ENCODE measurements around the gene MYO5C.
"Not testable (repeated sequence)": the region's sequence is repeated elsewhere in the genome, so short reads cannot be mapped to it uniquely, and the experiment has no call there.

MYO5C gene

DNA sequence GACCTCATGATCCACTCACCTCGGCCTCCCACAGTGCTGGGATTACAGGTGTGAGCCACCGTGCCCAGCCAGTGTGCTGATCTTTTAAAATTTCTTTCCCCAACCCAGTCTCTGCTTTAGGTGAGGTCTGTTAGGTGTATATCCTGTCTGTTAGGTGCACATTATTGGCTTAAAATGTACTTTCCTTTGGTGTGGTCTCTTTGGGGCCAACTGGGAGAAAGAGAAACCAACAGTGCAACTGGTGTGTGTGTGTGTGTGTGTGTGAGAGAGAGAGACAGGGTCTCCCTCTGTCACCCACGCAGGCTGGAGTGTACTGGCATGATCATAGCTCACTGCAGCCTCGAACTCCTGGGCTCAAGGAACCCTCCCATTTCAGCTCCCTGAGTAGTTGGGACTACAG is 54.1 kb downstream of the MYO5C start:
- no peak for DNase-seq

DNA sequence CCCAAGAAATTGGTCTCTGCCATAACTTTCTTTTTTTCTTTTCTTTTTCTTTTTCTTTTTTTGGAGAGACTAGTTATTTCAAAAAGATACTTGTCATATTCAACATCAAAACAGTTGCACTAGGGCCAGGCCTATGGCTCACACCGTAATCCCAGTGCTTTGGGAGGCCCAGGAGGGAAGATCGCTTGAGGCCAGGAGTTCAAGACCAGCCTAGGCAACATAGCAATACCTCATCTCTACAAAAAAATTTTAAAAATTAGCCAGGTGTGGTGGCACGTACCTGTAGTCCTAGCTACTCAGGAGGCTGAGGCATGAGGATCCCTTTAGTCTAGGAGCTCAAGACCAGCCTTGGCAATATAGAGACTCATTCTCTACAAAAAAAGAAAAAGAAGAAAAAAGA is 55.4 kb downstream of the MYO5C start:
- no peak for DNase-seq

DNA sequence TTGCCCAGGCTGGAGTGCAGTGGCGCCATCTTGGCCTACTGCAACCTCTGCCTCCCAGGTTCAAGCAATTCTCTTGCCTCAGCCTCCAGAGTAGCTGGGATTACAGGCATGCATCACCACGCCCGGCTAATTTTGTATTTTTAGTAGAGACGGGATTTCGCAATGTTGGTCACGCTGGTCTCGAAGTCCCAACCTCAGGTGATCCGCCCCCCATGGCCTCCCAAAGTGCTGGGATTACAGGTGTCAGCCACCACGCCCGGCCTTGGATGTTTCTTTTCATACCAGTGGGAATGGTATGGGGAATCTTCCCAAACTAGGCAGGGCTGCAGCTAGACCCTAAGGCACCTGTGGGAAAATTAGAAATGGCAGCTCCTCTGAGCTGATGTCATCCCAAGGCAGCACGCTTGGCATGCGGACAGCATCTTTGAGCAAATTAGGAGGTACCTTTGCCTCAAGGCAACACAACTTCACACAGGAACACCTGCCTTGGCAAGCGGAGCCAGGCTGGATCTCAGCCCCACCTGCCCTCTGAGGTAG is 56.5 kb downstream of the MYO5C start:
- not testable (repeated sequence) for DNase-seq

DNA sequence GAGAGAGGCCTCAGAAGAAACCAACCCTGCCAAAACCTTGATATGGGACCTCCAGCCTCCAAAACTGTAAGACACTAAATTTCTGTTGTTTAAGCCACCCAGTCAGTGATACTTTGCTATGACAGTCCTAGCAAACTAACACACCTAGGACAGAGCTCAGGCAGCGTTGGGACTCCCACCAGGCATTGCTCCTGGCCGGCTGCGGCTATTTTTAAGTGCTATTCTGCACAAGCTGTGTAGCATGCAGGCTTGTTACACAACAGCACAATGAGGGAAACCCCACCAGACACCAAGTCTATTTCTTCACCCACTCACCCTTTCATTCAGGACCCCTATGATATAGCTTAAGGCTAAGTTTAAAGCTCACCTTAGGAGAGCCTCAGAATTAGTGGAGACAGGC is 57.5 kb downstream of the MYO5C start:
- DNase-seq, result no peak

DNA sequence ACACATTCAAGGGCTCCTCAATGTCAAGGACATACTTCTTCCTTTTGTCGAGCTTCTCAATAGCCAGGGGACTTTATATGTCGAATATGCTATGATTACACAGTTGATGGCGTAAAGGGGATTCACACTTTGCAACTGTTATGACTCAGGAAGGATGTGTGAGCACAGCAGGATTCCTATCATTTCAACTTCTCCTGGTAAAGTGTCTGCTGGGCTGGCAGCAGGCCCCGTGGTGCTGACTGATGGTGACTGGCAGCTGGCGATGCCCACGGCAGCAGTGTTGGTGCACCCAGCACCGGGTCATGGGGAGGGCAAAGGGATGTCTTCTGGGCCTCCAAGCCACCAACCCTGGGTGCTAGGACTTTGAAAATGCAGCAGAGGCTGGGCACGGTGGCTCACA is 59.6 kb downstream of the MYO5C start:
- DNase-seq, result no peak

DNA sequence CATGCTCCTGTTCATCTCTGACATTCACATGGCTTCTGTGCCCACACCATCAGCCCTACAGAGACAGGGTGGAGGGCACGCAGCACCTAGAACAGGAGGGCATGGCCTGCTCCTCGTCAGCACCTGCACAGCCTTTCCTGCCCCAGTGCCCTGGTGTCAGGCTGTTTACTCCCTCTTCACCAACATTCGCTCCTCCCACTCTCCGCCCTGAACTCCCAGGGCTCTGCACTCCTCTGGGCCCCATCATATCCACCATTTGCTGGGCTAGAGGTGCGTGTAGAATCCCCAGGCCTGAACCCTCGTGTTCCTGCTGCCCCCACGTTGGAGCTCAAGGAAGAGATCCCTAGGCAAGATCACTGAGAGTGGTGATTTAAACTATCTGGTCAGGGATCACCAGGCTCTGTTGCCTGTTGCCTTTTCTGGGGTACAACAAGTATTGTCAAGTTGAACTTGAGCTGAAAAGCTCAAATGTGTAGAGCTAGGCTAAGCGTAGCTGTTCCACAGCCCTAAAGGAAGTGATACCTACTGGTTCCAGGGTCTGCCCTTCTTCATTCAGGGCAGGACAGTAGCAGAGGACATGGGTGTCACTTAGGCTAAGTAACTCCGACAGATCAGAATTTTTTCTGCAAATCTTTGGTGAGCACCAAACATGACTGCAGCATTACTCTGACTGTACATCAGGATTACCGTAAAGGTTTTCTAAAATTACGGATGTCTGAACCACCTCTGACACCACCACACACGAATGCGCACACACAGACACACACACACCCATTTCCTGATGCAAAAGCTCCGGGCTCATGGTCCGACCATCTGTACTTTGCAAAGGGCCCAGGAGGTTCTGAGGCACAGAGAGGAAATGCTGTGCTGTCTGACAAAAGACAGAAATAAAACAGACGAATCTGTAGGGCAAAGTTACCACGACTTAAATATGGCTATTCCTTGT is 60.7 kb downstream of the MYO5C start:
- peak; percentile 63 for DNase-seq

DNA sequence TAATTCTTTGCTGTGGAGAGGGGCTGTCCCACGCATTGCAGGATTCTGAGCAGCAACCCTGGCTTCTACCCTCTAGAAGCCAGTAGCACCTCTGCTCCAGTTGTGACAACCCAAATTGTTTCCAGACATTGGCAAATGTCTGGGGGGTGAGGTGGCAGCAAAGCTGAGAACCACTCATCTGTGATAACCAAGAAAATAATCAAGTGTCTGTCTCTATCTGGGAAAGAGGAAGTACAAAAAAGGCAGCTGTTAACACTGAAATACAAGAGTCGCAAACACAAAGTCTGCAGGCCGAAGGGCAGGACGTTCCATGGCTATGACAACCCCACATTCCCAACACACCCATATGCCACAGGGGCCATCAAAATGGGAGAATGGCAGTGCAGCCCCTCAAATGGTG is 62.2 kb downstream of the MYO5C start:
- DNase-seq, result no peak

DNA sequence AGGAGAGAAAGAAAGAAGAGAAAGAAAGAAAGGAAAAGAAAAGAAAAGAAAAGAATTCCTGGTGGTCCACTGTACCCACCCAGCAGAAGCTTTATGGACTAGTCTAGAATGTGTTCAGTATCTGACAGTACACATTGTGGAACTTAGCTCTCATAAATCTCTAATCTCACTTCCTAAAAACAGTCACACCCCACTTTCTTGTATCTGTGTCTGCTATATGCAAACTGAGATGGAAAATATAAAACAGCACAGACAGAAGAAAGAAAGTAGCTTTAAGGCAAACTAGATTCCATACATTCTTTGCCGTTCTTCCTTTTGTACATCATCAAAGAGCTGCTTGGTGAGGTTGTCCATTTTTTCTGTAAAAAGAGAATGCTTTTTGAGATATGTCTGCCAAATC is 63.3 kb downstream of the MYO5C start:
- no peak for DNase-seq

DNA sequence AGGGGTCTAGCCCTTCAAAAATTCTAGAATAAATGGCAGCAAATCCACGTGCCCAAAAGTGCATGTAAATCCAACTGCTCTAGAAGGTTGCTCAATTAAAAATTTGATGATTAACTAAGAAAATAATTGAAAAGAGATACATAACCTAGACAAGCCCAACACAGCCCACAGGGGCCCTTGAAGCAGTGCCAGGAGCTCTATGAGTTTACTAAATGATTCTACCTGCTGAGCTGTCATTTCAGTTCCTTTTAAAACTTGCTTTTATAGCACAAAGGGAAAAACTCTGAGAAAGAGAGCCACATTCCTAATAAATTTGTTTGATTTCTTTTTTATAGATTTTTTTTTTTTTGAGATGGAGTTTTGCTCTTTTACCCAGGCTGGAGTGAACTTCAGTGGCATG is 65.5 kb downstream of the MYO5C start:
- no peak for DNase-seq

DNA sequence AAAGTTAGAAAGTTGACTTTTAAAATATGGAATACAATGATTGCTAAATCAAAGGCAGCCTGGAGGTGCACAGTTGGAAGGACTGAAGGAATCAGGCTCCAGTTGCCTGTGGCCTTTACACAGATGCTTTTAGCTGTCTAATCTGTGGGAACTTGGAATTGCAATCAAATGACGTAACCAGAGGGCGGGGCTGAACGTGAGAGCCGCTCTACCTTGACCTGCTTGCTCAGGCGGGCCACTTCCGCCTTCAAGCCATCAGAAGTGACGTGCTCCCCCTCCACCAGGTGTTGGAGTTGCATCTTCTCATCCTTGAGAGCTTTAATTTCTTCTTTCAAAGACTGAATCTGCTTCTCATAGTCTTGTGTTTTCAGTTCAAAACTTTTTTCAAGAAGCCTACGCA is 66.7 kb downstream of the MYO5C start:
- no peak for DNase-seq

DNA sequence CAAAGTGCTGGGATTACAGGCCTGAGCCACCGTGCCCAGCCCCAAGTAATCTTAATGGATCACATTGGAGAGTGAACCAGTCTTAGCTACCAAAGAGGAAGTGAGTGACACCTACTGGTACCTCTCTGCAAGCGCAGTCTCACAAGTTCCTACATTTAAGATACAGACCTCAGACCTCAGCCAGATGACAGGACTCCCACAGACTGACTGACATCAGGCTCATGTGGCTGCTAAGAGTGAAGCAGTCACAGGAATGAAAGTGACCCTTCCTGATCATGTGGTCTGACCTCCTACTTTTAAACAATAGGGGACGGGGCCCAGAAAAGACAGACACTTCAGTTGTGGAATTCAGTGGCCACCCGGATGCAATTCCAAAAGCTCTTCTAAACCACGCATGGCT is 68.1 kb downstream of the MYO5C start:
- DNase-seq, result peak; percentile 78

DNA sequence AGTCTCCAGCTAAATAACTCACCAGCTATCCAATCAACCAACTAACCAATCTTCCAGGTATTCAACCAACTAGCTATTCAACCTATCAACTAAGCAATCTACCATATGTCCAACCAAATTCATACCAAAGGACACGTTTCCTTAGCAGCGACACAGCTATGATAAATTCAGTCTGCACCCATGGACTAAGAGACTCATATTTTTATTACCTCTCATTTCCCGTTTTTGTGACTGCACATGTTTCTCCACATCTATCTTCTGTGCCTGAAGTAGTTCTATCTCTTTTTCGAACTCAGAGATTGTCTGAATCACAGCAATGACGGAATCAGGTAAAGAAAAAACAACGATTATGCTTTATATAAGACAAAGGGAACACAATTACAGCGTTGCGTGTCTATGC is 70.4 kb downstream of the MYO5C start:
- DNase-seq, result no peak

DNA sequence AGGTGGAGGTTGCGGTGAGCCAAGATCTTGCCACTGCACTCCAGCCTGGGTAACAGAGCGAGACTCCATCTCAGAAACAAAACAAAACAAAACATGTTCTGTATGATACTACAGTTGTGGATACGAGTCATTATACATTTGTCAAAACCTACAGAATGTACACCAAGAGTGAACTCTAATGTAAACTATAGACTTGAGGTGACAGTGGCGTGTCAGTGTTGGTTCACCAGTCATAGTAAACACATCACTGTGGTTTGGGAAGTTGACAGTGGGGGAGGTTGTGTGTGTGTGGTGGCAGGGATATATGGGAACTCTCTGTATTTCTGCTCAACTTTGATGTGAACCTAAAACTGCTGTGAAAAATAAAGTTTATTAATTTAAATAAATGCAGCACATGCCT is 71.4 kb downstream of the MYO5C start:
- no peak for DNase-seq

DNA sequence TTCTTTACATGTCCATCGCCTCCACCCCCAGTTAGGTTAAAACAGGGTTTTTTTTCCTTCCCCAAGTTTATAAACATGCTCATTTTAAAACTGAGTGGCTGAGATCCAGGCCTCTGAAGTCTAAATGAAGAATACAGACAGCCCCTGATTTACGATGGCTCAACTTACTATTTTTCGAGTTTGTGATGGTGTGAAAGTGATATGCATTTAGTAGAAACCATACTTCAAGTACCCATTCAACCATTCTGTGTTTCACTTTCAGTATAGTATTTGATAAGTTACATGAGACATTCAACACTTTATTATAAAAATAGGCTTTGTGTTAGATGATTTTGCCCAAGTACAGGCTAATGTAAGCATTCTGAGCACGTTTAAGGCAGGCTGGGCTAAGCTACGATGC is 73.9 kb downstream of the MYO5C start:
- no peak for DNase-seq

DNA sequence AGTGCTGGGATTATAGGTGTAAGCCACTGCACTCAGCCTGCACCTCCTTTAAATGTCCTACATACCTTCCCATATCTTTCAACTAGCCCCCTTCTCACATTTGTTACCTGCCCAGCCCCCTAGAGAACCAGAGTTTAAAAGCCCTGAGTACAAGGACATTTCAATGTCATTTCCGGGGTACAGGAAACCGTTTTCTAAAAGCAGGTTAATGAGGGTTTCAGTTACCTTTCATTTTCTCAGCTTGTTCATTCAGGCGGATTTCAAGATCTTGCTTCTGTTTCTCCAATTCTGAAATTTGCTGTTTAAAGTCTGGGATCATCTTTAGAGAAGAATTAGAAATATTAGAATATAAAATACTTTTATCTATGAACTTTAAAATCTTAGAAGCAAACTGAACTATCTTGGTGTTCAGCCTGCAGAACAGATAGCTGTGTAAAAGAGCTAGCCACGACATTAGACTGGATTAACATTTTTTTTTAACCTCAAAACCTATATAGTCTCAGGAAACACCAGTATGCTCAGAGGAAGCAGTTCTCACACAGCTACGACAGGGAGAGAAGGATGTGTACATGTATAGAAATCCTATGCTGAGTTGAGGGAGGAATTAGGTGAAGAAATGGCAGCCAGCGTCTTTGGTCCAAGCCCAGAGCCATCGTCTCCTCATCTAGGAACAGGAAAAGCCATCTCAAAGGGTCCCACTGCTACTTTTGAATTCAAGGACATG is 74.5 kb downstream of the MYO5C start:
- DNase-seq, result no peak

DNA sequence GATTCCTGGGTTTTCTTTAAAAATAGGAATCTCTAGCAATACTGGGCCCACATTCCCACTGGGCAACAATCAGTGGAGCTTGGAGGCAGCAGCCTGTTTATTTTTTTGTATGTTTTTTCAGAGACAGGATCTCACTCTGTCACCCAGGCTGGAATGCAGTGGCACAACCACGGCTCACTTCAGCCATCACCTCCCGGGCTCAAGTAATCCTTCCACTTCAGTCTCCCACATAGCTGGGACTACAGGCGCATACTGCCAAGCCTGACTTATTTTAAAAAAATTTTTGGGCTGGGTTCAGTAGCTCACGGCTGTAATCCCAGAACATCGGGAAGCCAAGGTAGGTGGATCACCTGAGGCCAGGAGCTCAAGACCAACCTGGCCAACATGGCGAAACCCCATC is 75.4 kb downstream of the MYO5C start:
- no peak for DNase-seq

DNA sequence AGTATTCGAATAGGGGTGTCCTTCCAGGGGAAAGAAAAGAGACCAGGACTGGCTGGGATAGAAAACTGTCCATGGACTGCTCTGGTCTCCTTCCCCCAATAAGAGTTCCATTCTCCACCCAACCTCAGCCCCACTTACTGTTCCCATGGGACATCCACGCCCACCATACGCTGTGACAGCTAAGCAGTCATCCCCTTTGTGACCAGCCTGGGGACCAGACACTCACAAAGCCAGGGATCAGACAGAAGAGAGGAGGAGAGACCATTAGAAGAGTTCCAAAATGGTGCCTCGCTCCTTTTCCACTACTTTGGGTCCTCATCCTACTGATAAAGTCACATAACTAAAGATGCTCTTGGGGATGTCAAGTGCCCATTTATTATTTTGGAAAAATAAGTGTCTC is 76.8 kb downstream of the MYO5C start:
- no peak for DNase-seq

DNA sequence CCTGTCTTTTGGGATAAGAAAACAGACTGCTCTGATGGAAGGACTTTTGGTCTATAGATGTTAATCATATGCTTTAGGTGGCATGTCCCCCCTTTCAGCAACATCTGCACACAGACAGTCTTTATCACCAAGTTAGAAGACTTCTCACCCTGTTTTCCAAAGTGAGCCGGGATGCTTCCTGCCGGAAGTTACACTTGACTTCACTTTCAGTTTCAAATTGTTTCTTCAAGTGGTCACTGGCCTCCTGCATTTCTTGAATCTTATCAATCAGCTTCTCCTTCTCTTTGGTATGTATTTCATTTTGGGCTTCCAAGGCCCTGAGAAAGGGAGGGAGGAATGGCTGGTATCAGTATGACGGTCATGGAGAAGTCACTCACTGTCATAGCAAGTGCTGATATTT is 77.2 kb downstream of the MYO5C start:
- no peak for DNase-seq

DNA sequence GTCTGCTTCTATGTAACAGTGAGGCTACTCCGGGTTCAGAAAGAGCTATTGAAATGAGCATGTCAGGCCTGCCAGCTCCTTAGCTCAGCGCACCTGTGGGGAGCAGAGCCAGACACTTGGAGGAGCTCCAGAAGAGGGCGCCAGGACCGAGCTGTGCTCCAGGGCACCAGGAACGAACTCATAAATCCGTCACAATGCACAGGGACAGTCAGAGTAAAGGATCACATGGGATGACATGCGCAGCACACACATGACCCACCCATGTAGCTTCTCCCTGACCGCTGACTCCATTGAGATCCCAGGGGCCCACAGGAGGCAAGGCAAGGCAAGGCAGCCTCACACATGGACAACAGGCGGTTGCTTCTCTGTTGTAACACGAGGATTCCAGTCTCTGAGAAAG is 78.4 kb downstream of the MYO5C start:
- no peak for DNase-seq

DNA sequence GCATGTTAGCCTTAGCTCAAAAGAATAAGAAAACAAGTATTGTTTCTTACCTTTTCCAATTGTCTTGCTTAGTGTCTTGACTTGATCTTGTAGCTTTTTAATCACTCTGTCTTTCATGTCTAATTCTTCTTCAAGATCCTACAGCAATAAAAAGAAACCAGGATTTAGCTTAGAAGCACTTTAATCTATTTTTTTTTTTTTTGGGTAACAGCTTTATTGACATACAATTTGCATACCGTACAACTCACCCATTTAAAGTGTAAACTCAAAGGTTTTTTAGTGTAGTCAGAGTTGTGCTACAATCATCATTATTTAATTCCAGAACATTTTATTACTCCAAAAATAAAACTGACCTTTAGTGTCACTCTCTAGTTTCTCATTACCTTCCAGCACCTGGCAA is 81.1 kb downstream of the MYO5C start:
- no peak for DNase-seq

DNA sequence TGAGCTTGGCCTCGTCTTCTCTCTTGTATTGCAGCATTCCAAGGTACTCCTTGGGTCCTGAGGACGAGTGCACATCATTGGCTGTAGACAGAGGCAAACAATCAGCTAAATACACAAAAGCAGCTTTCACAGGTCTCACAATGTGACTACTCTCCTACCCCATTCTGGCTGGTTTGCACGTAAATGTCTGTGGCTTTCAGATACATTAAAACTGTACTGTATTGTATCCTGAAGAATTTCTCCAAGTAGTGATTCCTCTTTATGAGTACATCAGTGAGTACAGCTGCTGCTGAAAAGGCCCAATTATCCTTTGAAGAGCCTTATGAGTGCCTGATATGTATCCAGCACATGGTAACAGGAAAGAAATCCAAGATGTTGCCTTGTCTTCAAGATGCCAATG is 82.4 kb downstream of the MYO5C start:
- DNase-seq, result no peak

DNA sequence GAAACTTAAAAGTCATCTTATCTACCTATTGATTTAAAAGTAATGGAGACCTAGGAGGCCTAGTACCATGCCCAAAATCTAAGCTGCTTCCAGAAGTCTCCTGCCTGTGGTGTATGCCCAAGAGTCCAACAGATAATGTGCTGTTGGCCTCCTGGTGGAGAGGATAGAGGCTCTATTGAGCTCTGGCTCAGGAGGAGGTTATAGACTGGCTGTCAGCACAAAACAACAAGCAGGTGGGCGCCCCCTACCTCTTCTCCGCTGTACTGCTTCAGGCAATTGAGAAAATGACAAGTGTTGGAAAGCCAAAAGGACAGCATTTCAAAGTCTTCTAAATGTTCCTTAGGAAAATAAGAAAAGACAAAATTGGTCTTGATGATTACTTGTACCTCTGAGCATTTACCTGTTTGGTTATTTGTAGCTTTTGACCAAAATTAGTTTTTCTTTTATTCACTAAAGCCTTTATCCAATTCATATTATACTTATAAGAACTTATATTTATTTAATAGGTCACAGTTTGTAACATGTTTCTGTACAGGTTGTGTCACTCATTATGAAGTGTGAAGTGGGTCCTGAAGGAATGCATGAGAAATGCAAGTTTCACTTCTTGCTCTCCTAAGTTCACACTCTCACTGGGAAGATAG is 87.2 kb downstream of the MYO5C start:
- DNase-seq, result peak; percentile 87

DNA sequence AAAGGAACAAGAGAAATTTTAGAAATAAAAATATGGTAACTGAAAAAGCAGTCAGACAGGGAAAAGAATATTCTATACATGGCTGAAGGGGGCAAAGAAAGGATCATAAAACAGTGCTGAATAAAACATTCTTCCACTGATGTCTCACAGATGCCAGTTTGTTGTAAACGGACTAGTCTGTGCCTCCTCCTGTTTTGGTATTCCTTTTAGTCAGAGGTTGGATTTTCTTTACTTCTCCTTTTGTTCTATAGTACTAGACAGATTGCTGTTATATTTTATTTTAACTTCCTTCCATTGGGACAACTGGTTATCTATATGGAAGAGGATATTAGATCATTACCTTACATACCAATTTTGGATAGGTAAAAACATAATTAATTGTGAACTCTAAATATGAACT is 88.4 kb downstream of the MYO5C start:
- DNase-seq, result no peak

DNA sequence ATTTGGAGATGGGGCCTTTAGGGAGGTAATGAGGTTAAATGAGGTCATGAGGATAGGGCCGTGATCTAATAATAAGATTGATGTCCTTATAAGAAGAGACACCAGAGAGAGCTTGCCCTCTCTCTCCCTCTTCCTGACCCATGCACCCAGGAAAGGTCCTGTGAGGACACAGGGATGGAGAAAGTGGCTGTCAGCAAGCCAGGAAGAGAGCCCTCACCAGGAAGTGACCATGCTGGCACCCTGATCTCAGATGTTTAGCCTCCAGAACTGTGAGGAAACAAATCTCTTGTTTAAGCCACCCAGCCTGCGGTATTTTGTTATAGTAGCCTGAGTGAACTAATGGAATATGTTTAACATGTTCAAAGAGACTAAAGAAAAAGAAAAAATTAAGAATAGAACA is 89.2 kb downstream of the MYO5C start:
- no peak for DNase-seq

Data from activated CD8-positive, alpha-beta memory T cell treated with anti-CD3 and anti-CD28 coated beads for 24 hours (primary cell).